H9 (cell line): ENCODE results near the gene SLC33A1. TPM values are rescaled to one million over a fixed set of nuclear protein-coding genes. Genes with fewer than 3 reads are reported as not detected.
"Not testable (repeated sequence)": the region's sequence is repeated elsewhere in the genome, so short reads cannot be mapped to it uniquely, and the experiment has no call there.

Experiments
- DNase-seq: peaks from one replicate; pipeline ENCODE4 v3.0.0-alpha.2; 2017
- H2AFZ ChIP-seq: one replicate; pipeline ENCODE4 v1.6.1; 2013; ENCODE audit warnings: mild to moderate bottlenecking, low read length, control low read depth, moderate library complexity
- H2AK5ac ChIP-seq: 2 replicates; pipeline ENCODE4 v1.6.1; 2013; ENCODE audit warnings: low read length, control low read depth, mixed read lengths; ENCODE audit not compliant: insufficient read length
- H2BK120ac ChIP-seq: one replicate; pipeline ENCODE4 v1.6.1; 2013; ENCODE audit warnings: low read depth, mild to moderate bottlenecking, low read length, control low read depth, inconsistent platforms; ENCODE audit not compliant: poor library complexity, severe bottlenecking
- H2BK12ac ChIP-seq: 2 replicates; pipeline ENCODE4 v1.6.1; 2013; ENCODE audit warnings: low read length, control low read depth, mixed read lengths, low read depth; ENCODE audit not compliant: insufficient read length
- H2BK15ac ChIP-seq: 2 replicates; pipeline ENCODE4 v1.6.1; 2013; ENCODE audit warnings: low read depth, low read length, control low read depth
- H2BK20ac ChIP-seq: one replicate; pipeline ENCODE4 v1.6.1; 2013; ENCODE audit warnings: low read depth, mild to moderate bottlenecking, low read length, control low read depth, inconsistent platforms; ENCODE audit not compliant: poor library complexity, severe bottlenecking
- H2BK5ac ChIP-seq: 2 replicates; pipeline ENCODE4 v1.6.1; 2013; ENCODE audit warnings: low read length, control low read depth, mixed read lengths; ENCODE audit not compliant: insufficient read length
- H3K14ac ChIP-seq: 2 replicates; pipeline ENCODE4 v1.6.1; 2013; ENCODE audit warnings: low read length, control low read depth; ENCODE audit not compliant: insufficient read depth
- H3K18ac ChIP-seq: 2 replicates; pipeline ENCODE4 v1.6.1; 2013; ENCODE audit warnings: low read depth, mild to moderate bottlenecking, mixed read lengths, low read length, control low read depth; ENCODE audit not compliant: insufficient read length
- H3K23ac ChIP-seq: 2 replicates; pipeline ENCODE4 v1.6.1; 2013; ENCODE audit warnings: low read length, control low read depth, mixed read lengths, low read depth; ENCODE audit not compliant: insufficient read length
- H3K23me2 ChIP-seq: 2 replicates; pipeline ENCODE4 v1.6.1; 2013; ENCODE audit warnings: low read depth, mild to moderate bottlenecking, mixed read lengths, low read length, control low read depth; ENCODE audit not compliant: insufficient read length, poor library complexity, severe bottlenecking
- H3K27ac ChIP-seq: 2 replicates; pipeline ENCODE4 v1.5.1; 2013; ENCODE audit warnings: low read length, control low read depth, mixed read lengths, low read depth; ENCODE audit not compliant: insufficient read length
- H3K27me3 ChIP-seq: 2 replicates; pipeline ENCODE4 v1.6.1; 2013; ENCODE audit warnings: low read length, control low read depth, inconsistent platforms; ENCODE audit not compliant: insufficient read depth
- H3K4ac ChIP-seq: 2 replicates; pipeline ENCODE4 v1.6.1; 2013; ENCODE audit warnings: low read depth, mild to moderate bottlenecking, control low read depth, inconsistent platforms, low read length, moderate library complexity
- H3K4me1 ChIP-seq: 2 replicates; pipeline ENCODE4 v1.6.1; 2013; ENCODE audit warnings: low read length, control low read depth, inconsistent platforms; ENCODE audit not compliant: insufficient read depth
- H3K4me2 ChIP-seq: 2 replicates; pipeline ENCODE4 v1.6.1; 2013; ENCODE audit warnings: low read length, control low read depth, mixed read lengths; ENCODE audit not compliant: insufficient read length, insufficient read depth
- H3K56ac ChIP-seq: 2 replicates; pipeline ENCODE4 v1.6.1; 2013; ENCODE audit warnings: low read depth, mild to moderate bottlenecking, mixed read lengths, low read length, control low read depth; ENCODE audit not compliant: insufficient read length
- H3K79me1 ChIP-seq: 2 replicates; pipeline ENCODE4 v1.6.1; 2013; ENCODE audit warnings: low read depth, mild to moderate bottlenecking, moderate library complexity, low read length, control low read depth, inconsistent platforms; ENCODE audit not compliant: insufficient read depth, poor library complexity, severe bottlenecking
- H3K79me2 ChIP-seq: 2 replicates; pipeline ENCODE4 v1.6.1; 2013; ENCODE audit warnings: low read length, control low read depth, inconsistent platforms; ENCODE audit not compliant: insufficient read depth
- H3K9ac ChIP-seq: 2 replicates; pipeline ENCODE4 v1.6.1; 2013; ENCODE audit warnings: low read length, control low read depth, mixed read lengths; ENCODE audit not compliant: insufficient read length; ENCODE audit errors: extremely low read depth
- H3K9me3 ChIP-seq: one replicate; pipeline ENCODE4 v1.6.1; 2013; ENCODE audit warnings: low read depth, low read length, inconsistent platforms; ENCODE audit not compliant: control insufficient read depth
- H3T11ph ChIP-seq: one replicate; pipeline ENCODE4 v1.6.1; 2013; ENCODE audit warnings: mild to moderate bottlenecking, low read length, control low read depth, inconsistent platforms
- H4K20me1 ChIP-seq: one replicate; pipeline ENCODE4 v1.6.1; 2013; ENCODE audit not compliant: control insufficient read depth, insufficient read length, insufficient read depth
- H4K5ac ChIP-seq: 2 replicates; pipeline ENCODE4 v1.6.1; 2013; ENCODE audit warnings: low read depth, mild to moderate bottlenecking, mixed read lengths, low read length, control low read depth; ENCODE audit not compliant: insufficient read length
- H4K8ac ChIP-seq: replicated peaks from 2 replicates; pipeline ENCODE4 v1.6.1; 2013; ENCODE audit warnings: low read length, control low read depth, mixed read lengths, low read depth; ENCODE audit not compliant: insufficient read length
- H4K91ac ChIP-seq: 2 replicates; pipeline ENCODE4 v1.6.1; 2013; ENCODE audit warnings: low read depth, mild to moderate bottlenecking, moderate library complexity, mixed read lengths, low read length, control low read depth; ENCODE audit not compliant: insufficient read length
- H3K27ac Mint-ChIP-seq, 3 experiments: 2 replicates in 2 of 3; 3 replicates in 1 of 3; pipeline ENCODE4 v1.8.0; 2020 to 2021; ENCODE audit warnings: mixed read lengths in 3 of 3, mild to moderate bottlenecking in 1 of 3, moderate library complexity in 1 of 3
- H3K27me3 Mint-ChIP-seq: 2 replicates; pipeline ENCODE4 v1.8.0; 2021; ENCODE audit warnings: low read depth, mild to moderate bottlenecking, moderate library complexity, mixed read lengths
- H3K36me3 Mint-ChIP-seq, 3 experiments: 2 replicates in 2 of 3; 3 replicates in 1 of 3; pipeline ENCODE4 v1.8.0; 2020 to 2021; ENCODE audit warnings: low read depth in 3 of 3, mixed read lengths in 3 of 3; ENCODE audit not compliant: insufficient read depth in 1 of 3
- H3K4me1 Mint-ChIP-seq, 2 experiments: 2 replicates each; pipeline ENCODE4 v1.8.0; 2020; ENCODE audit warnings: mixed read lengths in 2 of 2
- H3K4me3 Mint-ChIP-seq, 2 experiments: 2 replicates in 1 of 2; 3 replicates in 1 of 2; pipeline ENCODE4 v1.8.0; 2020 to 2021; ENCODE audit warnings: mild to moderate bottlenecking in 2 of 2, mixed read lengths in 2 of 2, moderate library complexity in 1 of 2
- H3K9me3 Mint-ChIP-seq, 2 experiments: 2 replicates in 1 of 2; 3 replicates in 1 of 2; pipeline ENCODE4 v1.8.0; 2020; ENCODE audit warnings: mild to moderate bottlenecking in 2 of 2, mixed read lengths in 2 of 2, moderate library complexity in 1 of 2
- WGBS: extraction: QIAGEN DNeasy Blood & Tissue Kit; methylation state at CpG from one replicate; pipeline ENCODE4 v1.1.7; 2013; ENCODE audit warnings: missing lambda C conversion rate, low lambda C conversion rate, mixed read lengths; ENCODE audit not compliant: insufficient read length; ENCODE audit errors: extremely low coverage; 5-methylcytosine and 5-hydroxymethylcytosine counted together
- total RNA-seq: library from RNA; stranded (reverse); gene quantifications from 2 replicates; pipeline ENCODE4 v1.2.1, GENCODE V29; 2021
- TF ChIP-seq, protein P1 (sequence below): fragments of 200-600 bp; sonication (generic); conservative IDR thresholded peaks from 3 replicates; pipeline ENCODE4 v1.8.0; 2021; ENCODE audit warnings: antibody characterized with exemption, mild to moderate bottlenecking

SLC33A1 gene
- total RNA-seq, 1 experiment from 2014 or later, result 15.0 TPM

DNA sequence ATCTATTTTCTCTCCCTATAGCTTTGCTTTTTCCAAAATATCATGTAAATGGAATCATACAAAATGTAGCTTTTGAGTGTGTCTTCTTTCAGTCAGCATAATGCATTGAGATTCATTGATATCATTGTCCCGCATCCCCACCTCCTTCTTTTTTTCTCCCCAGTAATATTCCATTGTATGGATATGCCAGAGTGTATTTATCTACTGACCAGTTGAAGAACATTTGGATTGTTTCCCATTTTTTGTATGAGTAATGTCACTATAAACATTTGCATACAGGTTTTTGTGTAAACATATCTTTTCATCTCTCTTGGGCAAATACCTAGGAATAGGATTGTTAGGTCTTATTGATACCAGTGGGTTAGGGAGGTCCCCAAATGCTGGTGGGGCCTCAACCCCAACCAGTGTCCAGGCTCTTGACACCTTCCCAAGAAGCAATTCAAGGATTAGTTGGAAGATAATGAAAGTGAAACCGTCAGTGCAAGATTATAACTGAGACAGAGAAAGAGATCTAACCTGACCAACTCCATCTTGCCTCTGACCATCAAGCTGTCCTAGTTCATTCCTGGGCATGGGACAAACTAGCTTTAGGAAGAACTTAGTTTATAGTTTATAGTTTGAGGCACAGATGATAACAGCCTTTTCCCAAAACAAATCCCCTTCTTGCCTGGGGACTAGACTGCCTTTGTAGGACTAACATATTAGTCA is 7.4 kb upstream of the SLC33A1 start:
- H3K18ac ChIP-seq, result no peak overlapping the region
- no peak overlapping the region for H2BK15ac ChIP-seq
- no peak for DNase-seq
- peaks cover 0 to 5% (median 0%) of the 10 kb centered on the region in 3 experiments; a peak in 2 of 7 replicates for H3K36me3 Mint-ChIP-seq
- H2AFZ ChIP-seq, result no peak overlapping the region
- no peaks in the 10 kb centered on the region for H3K27me3 ChIP-seq
- H3K4me2 ChIP-seq, result no peak overlapping the region
- no peak overlapping the region for H3K23ac ChIP-seq
- peaks cover 4% of the 10 kb centered on the region; the same call in 1 of the 2 replicates for H3K27me3 Mint-ChIP-seq
- WGBS, result no CpG with 5 or more reads among the region's 2 CpGs
- H2AK5ac ChIP-seq, result no peak overlapping the region
- no peak overlapping the region; a peak in 1 of 7 replicates for H3K27ac Mint-ChIP-seq
- no peaks in the 10 kb centered on the region for H3K79me2 ChIP-seq
- H3K9me3 ChIP-seq, result no peaks in the 10 kb centered on the region
- TF ChIP-seq, protein P1, sequence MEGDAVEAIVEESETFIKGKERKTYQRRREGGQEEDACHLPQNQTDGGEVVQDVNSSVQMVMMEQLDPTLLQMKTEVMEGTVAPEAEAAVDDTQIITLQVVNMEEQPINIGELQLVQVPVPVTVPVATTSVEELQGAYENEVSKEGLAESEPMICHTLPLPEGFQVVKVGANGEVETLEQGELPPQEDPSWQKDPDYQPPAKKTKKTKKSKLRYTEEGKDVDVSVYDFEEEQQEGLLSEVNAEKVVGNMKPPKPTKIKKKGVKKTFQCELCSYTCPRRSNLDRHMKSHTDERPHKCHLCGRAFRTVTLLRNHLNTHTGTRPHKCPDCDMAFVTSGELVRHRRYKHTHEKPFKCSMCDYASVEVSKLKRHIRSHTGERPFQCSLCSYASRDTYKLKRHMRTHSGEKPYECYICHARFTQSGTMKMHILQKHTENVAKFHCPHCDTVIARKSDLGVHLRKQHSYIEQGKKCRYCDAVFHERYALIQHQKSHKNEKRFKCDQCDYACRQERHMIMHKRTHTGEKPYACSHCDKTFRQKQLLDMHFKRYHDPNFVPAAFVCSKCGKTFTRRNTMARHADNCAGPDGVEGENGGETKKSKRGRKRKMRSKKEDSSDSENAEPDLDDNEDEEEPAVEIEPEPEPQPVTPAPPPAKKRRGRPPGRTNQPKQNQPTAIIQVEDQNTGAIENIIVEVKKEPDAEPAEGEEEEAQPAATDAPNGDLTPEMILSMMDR, result no peak
- no peak overlapping the region for H3T11ph ChIP-seq
- no peak overlapping the region for H3K9ac ChIP-seq
- no peak overlapping the region for H3K4ac ChIP-seq
- no peaks in the 10 kb centered on the region for H3K4me1 Mint-ChIP-seq
- no peak overlapping the region for H3K27ac ChIP-seq
- H3K4me1 ChIP-seq, result no peaks in the 10 kb centered on the region
- H4K91ac ChIP-seq, result no peak overlapping the region
- no peaks in the 10 kb centered on the region for H4K20me1 ChIP-seq
- no peak overlapping the region for H2BK12ac ChIP-seq
- no peak overlapping the region for H4K8ac ChIP-seq
- no peak overlapping the region for H2BK120ac ChIP-seq
- H2BK20ac ChIP-seq, result peak overlapping the region; percentile 6
- no peak overlapping the region for H3K56ac ChIP-seq
- no peaks in the 10 kb centered on the region for H3K23me2 ChIP-seq
- H3K14ac ChIP-seq, result no peak overlapping the region
- no peak overlapping the region for H3K4me3 Mint-ChIP-seq
- no peak overlapping the region for H4K5ac ChIP-seq
- H2BK5ac ChIP-seq, result no peak overlapping the region
- no peaks in the 10 kb centered on the region for H3K79me1 ChIP-seq
- H3K9me3 Mint-ChIP-seq, result peaks cover 3 to 4% of the 10 kb centered on the region in 2 experiments; a peak in 3 of 5 replicates

- not testable (repeated sequence) for H3K9me3 ChIP-seq, H3K27ac Mint-ChIP-seq, DNase-seq, H3K79me2 ChIP-seq, H3K23ac ChIP-seq, H3K4me2 ChIP-seq, H3K56ac ChIP-seq, H3K4me1 ChIP-seq, H2AFZ ChIP-seq, H2AK5ac ChIP-seq, H3K4me1 Mint-ChIP-seq, H3K14ac ChIP-seq, H2BK120ac ChIP-seq, H4K20me1 ChIP-seq, H3T11ph ChIP-seq, H2BK5ac ChIP-seq, H3K23me2 ChIP-seq, H2BK15ac ChIP-seq, H2BK12ac ChIP-seq, H4K5ac ChIP-seq, H3K4me3 Mint-ChIP-seq, H3K4ac ChIP-seq, H3K27me3 Mint-ChIP-seq, H3K27me3 ChIP-seq, H3K9me3 Mint-ChIP-seq, H2BK20ac ChIP-seq, H3K9ac ChIP-seq, H3K18ac ChIP-seq, H4K8ac ChIP-seq, H4K91ac ChIP-seq, H3K79me1 ChIP-seq, H3K36me3 Mint-ChIP-seq, H3K27ac ChIP-seq
- WGBS, result no CpG with 5 or more reads among the region's 5 CpGs
Measured at GRCh38 chr3:155860424-155860823, 6.2 kb upstream of the SLC33A1 start.
